Measurements from ENCODE around the gene LDB3.

DNA sequence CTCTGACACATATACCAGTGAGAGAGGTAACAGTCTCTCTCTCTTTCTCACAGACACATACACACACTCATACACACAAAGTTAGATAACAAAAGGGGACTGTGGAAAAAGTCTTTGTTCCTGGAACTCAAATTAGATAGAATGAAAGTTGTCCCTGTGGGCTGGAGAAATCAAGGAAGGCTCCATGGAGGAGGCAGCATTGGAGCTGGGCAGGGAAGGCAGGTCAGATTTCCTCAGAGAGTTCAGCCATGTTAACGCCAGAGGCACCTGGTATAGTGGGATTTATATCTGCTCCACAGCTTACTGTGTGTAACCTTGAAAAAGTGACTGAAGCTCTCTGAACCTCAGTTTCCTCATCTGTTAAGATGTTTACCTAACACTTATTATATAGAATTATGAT is 38.7 kb downstream of the LDB3 start:
- no peak for TF ChIP-seq EZH2 (IDR thresholded peaks at IDR 0.05)
- no peak for TF ChIP-seq POLR2AphosphoS5 (IDR thresholded peaks at IDR 0.05; ENCODE audit: borderline replicate concordance, low read depth, low read length)
- TF ChIP-seq FOXP2 (optimal IDR thresholded peaks at IDR 0.05; ENCODE audit: control extremely low read depth, extremely low read length, insufficient read depth): no peak

Measured in SK-N-MC (cell line).